WERI-Rb-1 (cell line): ENCODE results near the gene TIGD6.
"Not testable (repeated sequence)": the region's sequence is repeated elsewhere in the genome, so short reads cannot be mapped to it uniquely, and the experiment has no call there.

ENCODE experiments used
- DNase-seq: peaks from one replicate; pipeline ENCODE4 v3.0.0-alpha.2; 2020
- H3K27ac ChIP-seq: fragments of 250-450 bp; sonication (Bioruptor Pico); 2 replicates; pipeline ENCODE4 v1.5.1; 2020; ENCODE audit warnings: mild to moderate bottlenecking, moderate library complexity
- H3K27me3 ChIP-seq: fragments of 250-450 bp; sonication (Bioruptor Pico); 2 replicates; pipeline ENCODE4 v1.5.1; 2021; ENCODE audit warnings: mild to moderate bottlenecking, low read depth, moderate library complexity; ENCODE audit not compliant: insufficient read depth, severe bottlenecking
- H3K36me3 ChIP-seq: fragments of 250-450 bp; sonication (Bioruptor Pico); 2 replicates; pipeline ENCODE4 v1.5.1; 2020; ENCODE audit warnings: mild to moderate bottlenecking, moderate library complexity
- H3K4me3 ChIP-seq: 2 replicates; pipeline ENCODE4 v1.5.1; 2011; ENCODE audit warnings: low read depth, mild to moderate bottlenecking, control low read depth, low read length
- H3K9me3 ChIP-seq: fragments of 250-450 bp; sonication (Bioruptor Pico); 2 replicates; pipeline ENCODE4 v1.5.1; 2021; ENCODE audit warnings: mild to moderate bottlenecking, moderate library complexity; ENCODE audit not compliant: severe bottlenecking
- TF ChIP-seq, protein P1 (sequence below): IDR thresholded peaks from 2 replicates; pipeline ENCODE4 v1.5.1; 2011; ENCODE audit warnings: low read depth, mild to moderate bottlenecking, control low read depth, inconsistent platforms, low read length

TIGD6 gene

GRCh38 chr5:150034662-150035061 lies 34.2 kb upstream of the TIGD6 start:
- TF ChIP-seq, protein P1, sequence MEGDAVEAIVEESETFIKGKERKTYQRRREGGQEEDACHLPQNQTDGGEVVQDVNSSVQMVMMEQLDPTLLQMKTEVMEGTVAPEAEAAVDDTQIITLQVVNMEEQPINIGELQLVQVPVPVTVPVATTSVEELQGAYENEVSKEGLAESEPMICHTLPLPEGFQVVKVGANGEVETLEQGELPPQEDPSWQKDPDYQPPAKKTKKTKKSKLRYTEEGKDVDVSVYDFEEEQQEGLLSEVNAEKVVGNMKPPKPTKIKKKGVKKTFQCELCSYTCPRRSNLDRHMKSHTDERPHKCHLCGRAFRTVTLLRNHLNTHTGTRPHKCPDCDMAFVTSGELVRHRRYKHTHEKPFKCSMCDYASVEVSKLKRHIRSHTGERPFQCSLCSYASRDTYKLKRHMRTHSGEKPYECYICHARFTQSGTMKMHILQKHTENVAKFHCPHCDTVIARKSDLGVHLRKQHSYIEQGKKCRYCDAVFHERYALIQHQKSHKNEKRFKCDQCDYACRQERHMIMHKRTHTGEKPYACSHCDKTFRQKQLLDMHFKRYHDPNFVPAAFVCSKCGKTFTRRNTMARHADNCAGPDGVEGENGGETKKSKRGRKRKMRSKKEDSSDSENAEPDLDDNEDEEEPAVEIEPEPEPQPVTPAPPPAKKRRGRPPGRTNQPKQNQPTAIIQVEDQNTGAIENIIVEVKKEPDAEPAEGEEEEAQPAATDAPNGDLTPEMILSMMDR = no peak
- Histone ChIP-seq H3K36me3 (peaks cover 88% of the 10 kb centered on the region), H3K9me3 (no peaks in the 10 kb centered on the region), H3K27ac (no peak overlapping the region), H3K4me3 (no peak overlapping the region), H3K27me3 (no peaks in the 10 kb centered on the region)
- DNase-seq = no peak

- DNase-seq = no peak
- TF ChIP-seq, protein P1 = no peak
- Histone ChIP-seq H3K36me3 (peaks cover 80% of the 10 kb centered on the region), H3K9me3 (no peaks in the 10 kb centered on the region), H3K27me3 (no peaks in the 10 kb centered on the region), H3K4me3 (no peak overlapping the region), H3K27ac (no peak overlapping the region)
Observed at GRCh38 chr5:150033334-150033733, 32.9 kb upstream of the TIGD6 start.

DNA sequence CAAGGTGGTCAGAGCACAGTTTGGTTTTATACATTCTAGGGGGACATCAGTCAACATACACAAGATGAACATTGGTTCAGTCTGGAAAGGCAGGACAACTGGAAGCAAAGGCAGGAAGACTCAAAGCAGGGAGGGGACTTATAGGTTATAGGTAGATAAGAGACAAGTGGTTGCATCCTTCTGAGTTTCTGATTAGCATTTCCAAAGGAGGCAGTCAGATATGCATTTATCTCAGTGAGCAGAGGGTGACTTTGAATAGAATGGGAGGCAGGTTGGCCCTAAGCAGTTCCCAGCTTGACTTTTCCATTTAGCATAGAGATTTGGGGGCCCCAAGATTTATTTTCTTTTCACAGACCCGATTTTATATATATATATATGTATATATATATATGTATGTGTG lies 27.6 kb upstream of the TIGD6 start:
- not testable (repeated sequence) for H3K27me3 ChIP-seq, DNase-seq, H3K27ac ChIP-seq, H3K4me3 ChIP-seq, H3K9me3 ChIP-seq
- H3K36me3 ChIP-seq = peaks cover 68% of the 10 kb centered on the region

DNA sequence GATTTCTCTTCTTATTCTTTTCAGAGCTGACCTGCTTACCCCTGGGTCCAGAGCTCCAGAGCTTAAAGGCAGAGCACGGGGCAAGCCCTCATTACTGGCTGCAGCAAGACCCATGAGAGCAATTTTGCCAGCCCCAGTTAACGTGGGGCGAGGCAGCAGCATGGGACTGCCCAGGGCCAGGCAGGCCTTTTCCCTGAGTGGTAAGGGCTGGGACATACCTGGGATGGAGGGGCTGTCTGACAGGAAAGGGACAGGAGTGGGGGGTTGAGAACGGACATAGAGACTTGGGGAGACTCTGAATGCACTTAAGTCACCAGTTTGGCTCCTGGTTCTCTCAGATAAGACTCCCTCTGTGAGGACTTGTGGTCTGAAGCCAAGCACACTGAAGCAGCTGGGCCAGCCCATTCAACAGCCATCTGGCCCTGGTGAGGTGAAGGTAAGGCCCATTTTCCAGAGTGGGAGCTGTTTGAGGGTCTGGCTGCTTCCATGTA lies 26.3 kb upstream of the TIGD6 start:
- H3K9me3 ChIP-seq = no peaks in the 10 kb centered on the region
- H3K4me3 ChIP-seq = no peak overlapping the region
- TF ChIP-seq, protein P1 = no peak
- peaks cover 60% of the 10 kb centered on the region for H3K36me3 ChIP-seq
- H3K27me3 ChIP-seq = no peaks in the 10 kb centered on the region
- no peak overlapping the region for H3K27ac ChIP-seq
- DNase-seq = no peak

- H3K27ac ChIP-seq = no peak overlapping the region
- TF ChIP-seq, protein P1 = no peak
- no peaks in the 10 kb centered on the region for H3K9me3 ChIP-seq
- DNase-seq = no peak
- no peaks in the 10 kb centered on the region for H3K27me3 ChIP-seq
- peaks cover 59% of the 10 kb centered on the region for H3K36me3 ChIP-seq
- no peak overlapping the region for H3K4me3 ChIP-seq
Observed at GRCh38 chr5:150024346-150024984, 24.0 kb upstream of the TIGD6 start.

DNA sequence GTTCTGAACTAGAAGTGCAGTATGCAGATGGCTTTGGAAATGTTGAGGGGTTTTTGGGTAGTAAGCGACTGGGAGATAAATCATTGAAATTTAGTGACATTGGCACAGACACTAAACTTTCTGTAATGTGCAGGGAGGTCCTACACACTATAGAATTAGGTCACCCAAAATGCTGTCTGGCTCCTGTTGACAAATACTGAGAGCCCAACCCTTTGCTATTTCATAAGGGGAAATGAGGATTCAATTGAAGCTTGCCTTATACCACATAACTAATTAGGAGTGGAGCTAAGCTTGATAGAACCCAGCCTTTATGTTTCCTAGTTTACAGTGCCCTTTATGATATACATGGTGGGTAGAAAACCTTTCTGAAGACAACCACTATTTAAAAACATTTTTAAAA lies 22.7 kb upstream of the TIGD6 start:
- no peaks in the 10 kb centered on the region for H3K27me3 ChIP-seq
- no peak overlapping the region for H3K4me3 ChIP-seq
- TF ChIP-seq, protein P1 = no peak
- H3K36me3 ChIP-seq = peaks cover 70% of the 10 kb centered on the region
- H3K27ac ChIP-seq = no peak overlapping the region
- DNase-seq = no peak
- H3K9me3 ChIP-seq = no peaks in the 10 kb centered on the region
